ENCODE data around the gene VDAC1. TPM values are rescaled to one million over a fixed set of nuclear protein-coding genes. Genes with fewer than 3 reads are reported as not detected.

VDAC1 gene
- total and polyA plus RNA-seq, 10 of the 15 experiments (the other 5 are each of a cell fraction or from before 2014, with no cell fraction given): 245 to 488 (median 349) TPM

- TF ChIP-seq ZNF687 (IDR thresholded peaks at IDR 0.05) (no peak), BHLHE40 (IDR thresholded peaks at IDR 0.05; ENCODE audit: borderline replicate concordance in 1 of 2, low read depth in 2 of 2, low read length in 1 of 2) (no peak), NFYB (IDR thresholded peaks at IDR 0.05; ENCODE audit: insufficient read depth, low read depth, low read length) (no peak), PAX5 (IDR thresholded peaks at IDR 0.05; ENCODE audit: borderline replicate concordance, low read depth, low read length) (no peak), ZBED1 (IDR thresholded peaks at IDR 0.05; ENCODE audit: borderline replicate concordance) (no peak), KDM1A (IDR thresholded peaks at IDR 0.05; ENCODE audit: borderline replicate concordance) (no peak), NRF1 (conservative IDR thresholded peaks at IDR 0.05; ENCODE audit: low read depth, low read length) (no peak), LARP7 (IDR thresholded peaks at IDR 0.05) (peak; percentile 28; the same call in 1 of the 2 replicates), JUNB (IDR thresholded peaks at IDR 0.05) (no peak), SRF (IDR thresholded peaks at IDR 0.05; ENCODE audit: low read depth in 2 of 2, low read length in 2 of 2) (no peak), NFXL1 (IDR thresholded peaks at IDR 0.05; ENCODE audit: borderline replicate concordance) (no peak), ZNF24 (IDR thresholded peaks at IDR 0.05) (no peak), DPF2 (IDR thresholded peaks at IDR 0.05) (no peak), HDAC6 (IDR thresholded peaks at IDR 0.05; ENCODE audit: unreplicated experiment) (no peak), RAD51 (IDR thresholded peaks at IDR 0.05) (no peak), POLR2AphosphoS2 (IDR thresholded peaks at IDR 0.05; ENCODE audit: low read depth, low read length) (no peak), REST (IDR thresholded peaks at IDR 0.05; ENCODE audit: low read depth, low read length) (no peak), SREBF1 (IDR thresholded peaks at IDR 0.05; ENCODE audit: low read length) (no peak), ZBTB33 (IDR thresholded peaks at IDR 0.05) (no peak), ATF2 (IDR thresholded peaks at IDR 0.05; ENCODE audit: low read length) (no peak)
These were observed 60.3 kb downstream of the VDAC1 start (continued) for GRCh38 chr5:133944263-133945185.
